ENCODE measurements around the gene TMPRSS3.
A peak's percentile ranks its signal among the peaks of the same experiment; 100 is the strongest.

The TMPRSS3 gene

DNA sequence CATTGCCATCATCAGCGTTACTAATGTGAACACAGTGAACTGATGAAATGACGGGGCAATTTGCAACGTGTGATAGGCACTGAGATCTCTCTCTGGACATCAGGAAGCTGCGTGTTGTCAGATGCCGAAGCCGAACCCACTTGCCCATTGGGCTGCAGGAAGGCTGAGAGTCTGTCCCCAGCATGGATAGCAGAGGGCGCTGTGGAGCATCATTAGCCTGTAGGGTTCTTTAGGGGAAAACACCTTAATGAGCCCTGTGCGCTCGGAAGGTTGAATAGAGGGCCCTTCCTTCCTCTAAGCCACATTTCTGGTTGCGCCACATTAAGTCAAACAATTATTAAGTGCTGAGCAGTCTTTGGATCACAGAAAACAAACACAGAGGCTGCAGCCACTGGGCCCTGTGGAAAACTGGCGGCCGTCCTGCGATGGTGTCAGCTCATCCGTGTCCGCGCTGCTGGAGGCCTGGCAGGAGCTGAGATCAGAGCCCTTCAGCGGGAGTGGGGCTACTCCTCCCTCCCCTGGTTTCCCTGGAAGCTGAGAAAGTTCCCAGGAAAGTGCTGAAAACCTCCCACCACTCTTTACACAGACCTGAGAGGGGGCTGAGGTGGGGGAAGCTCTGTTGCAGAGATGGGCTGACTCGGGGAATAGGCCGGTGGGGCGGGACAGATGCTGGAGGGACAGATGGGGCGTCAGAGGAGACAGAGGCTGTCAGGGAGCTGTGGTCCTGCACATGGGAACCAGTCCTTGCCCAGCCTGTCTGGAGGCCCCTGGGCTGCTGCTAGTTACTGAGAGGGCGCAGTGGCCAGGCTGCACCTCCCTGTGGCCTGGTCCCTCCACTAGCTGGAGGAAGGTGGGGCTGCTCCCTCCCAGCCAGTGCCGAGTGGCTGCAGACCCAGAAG lies 57.8 kb downstream of the TMPRSS3 start:
- peak in 49 of 56 donors; percentile 11 to 83 (median 41) for DNase-seq

- DNase-seq = no peak
Observed at GRCh38 chr21:42337276-42337675, 58.6 kb downstream of the TMPRSS3 start.

DNA sequence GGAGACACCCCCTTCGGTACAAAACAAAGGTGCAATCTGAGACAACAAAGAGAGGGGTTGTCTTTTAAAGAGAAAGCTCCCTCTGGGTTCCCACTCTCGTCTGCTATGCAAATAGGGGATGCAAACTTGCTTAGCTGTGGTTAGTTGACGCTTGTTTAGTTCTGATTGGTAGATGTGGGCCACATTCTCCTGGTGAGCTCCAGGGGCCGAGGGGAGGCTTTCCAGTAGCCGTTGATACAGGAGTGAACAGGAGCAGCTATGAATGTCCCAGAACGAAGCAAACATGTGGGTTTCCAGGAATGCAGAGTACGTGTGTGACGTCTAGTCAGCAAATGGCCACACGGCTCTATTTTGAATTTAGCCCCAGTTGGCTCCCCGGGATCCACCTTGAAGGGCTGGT lies 59.8 kb downstream of the TMPRSS3 start:
- no peak for DNase-seq

- no peak for DNase-seq
Observed at GRCh38 chr21:42332557-42333317, 63.1 kb downstream of the TMPRSS3 start.

DNA sequence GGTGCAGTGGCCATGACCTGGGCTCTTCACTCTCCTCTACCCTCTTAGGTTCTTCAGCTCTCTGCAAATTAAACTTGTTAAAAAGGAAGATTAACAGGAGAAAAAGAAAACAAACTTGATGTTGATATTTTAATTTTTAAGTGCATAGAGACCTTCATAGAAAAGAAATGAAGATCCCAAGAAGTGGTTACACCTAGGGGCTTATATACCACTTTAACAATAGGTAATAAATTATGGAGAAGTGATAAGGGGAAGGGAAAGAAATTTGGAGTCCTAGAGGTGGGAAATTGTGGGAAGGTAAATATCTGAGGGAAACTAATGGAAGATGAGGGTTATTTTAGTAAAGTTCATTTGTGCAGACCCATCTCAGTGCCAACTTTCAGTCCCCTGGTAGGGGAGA lies 64.2 kb downstream of the TMPRSS3 start:
- DNase-seq = no peak

DNA sequence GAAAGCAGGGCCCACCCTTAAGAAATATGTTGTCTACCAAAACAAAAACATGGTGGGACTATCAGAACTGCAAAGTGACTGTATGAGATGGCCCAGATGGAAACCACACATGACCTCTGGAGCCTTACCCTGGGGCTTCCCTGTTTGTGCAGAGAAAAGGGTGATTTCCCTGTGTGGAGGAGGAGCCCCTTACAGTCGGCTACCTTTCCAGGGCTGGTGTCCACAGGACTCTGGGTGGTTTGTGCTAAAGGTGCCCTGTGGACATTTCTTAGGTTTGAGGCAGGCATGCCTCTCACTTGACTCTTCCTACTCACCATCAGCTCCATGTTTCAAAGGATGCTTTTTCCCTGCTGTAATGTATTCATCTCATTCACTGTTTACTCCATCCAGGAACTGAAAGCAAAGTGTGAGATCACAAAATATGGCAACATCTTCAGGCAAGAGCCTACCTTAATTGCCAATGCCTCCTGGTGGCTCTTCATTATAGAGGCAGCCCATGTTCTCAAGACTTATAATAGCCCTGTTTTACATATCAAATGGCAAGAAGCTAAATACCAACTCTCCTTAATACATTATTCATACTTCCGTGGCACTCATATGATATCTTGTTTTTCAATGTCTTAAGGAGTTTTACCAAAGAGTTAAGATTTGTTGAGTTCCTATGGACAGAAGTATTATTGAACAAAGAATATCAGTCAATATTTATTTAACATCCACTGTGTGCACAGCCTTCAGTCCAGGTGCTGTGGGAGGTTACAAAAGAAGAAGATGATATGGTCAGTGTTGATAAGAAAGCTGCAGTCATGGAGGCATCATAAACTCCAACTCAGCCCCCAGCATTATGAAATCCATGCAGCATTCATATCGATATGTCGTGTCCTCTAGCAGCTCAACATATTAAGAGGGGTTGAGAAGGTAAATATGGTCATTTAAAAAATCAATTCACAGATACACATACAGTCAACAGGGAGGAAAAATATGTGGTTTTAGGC lies 65.2 kb downstream of the TMPRSS3 start:
- DNase-seq = no peak

- no peak for DNase-seq
Observed at GRCh38 chr21:42324896-42325295, 71.0 kb downstream of the TMPRSS3 start.

All from nucleus accumbens (tissue), 56 donors.